MCF 10A (cell line): ENCODE measurements around the gene ZNF518A. TPM values are rescaled to one million over a fixed set of nuclear protein-coding genes. Genes with fewer than 3 reads are reported as not detected.

ENCODE experiments used
- BruUV-seq: library from RNA; stranded (reverse); fragments of 400-500 nt; replicated peaks from 2 replicates; lab custom pipeline; 2021; lab: Mats Ljungman, UMichigan
- CTCF ChIA-PET: fragments of 300-600 bp; sonication (Branson Sonifier 250); formaldehyde crosslinking; extraction: SDS; loops from one replicate; lab custom pipeline; 2021; ENCODE audit warnings: antibody characterized with exemption, inconsistent platforms; lab: Yijun Ruan, JAX
- POLR2A ChIA-PET: fragments of 300-600, 350-650 bp; sonication (Branson Sonifier 250); formaldehyde crosslinking; extraction: SDS; loops from one replicate; lab custom pipeline; 2020; ENCODE audit warnings: antibody characterized with exemption, inconsistent platforms; lab: Yijun Ruan, JAX
- DNase-seq: peaks from one replicate; pipeline ENCODE4 v3.0.0-alpha.2; 2018; ENCODE audit not compliant: unreplicated experiment
- H3K27ac Mint-ChIP-seq: one replicate; pipeline ENCODE4 v1.8.0; 2022; ENCODE audit warnings: mild to moderate bottlenecking, low read depth, mixed read lengths; ENCODE audit not compliant: unreplicated experiment
- H3K27me3 Mint-ChIP-seq: one replicate; pipeline ENCODE4 v1.8.0; 2022; ENCODE audit warnings: mixed read lengths; ENCODE audit not compliant: insufficient read depth, unreplicated experiment
- H3K36me3 Mint-ChIP-seq: one replicate; pipeline ENCODE4 v1.8.0; 2022; ENCODE audit warnings: mild to moderate bottlenecking, moderate library complexity, mixed read lengths; ENCODE audit not compliant: insufficient read depth, unreplicated experiment
- H3K4me1 Mint-ChIP-seq: one replicate; pipeline ENCODE4 v1.8.0; 2022; ENCODE audit warnings: mixed read lengths; ENCODE audit not compliant: insufficient read depth, unreplicated experiment
- H3K4me3 Mint-ChIP-seq: one replicate; pipeline ENCODE4 v1.8.0; 2022; ENCODE audit warnings: mild to moderate bottlenecking, moderate library complexity, mixed read lengths; ENCODE audit not compliant: unreplicated experiment
- H3K9me3 Mint-ChIP-seq: one replicate; pipeline ENCODE4 v1.8.0; 2022; ENCODE audit warnings: mixed read lengths; ENCODE audit not compliant: unreplicated experiment
- CTCF ChIP-seq: fragments of 200-600 bp; IDR thresholded peaks from one replicate; pipeline ENCODE4 v1.8.0; 2022; ENCODE audit warnings: antibody characterized with exemption, mild to moderate bottlenecking; ENCODE audit not compliant: unreplicated experiment
- intact Hi-C: fragments of 100-400 bp; cut with micrococcal nuclease; formaldehyde crosslinking; loops from 2 replicates; pipeline ENCODE4 v1.14.1; 2022
- total RNA-seq: library from RNA; stranded (reverse); gene quantifications from 2 replicates; pipeline ENCODE4 v1.2.3, GENCODE V29; 2022

The ZNF518A gene
- total RNA-seq, 1 experiment from 2014 or later, result 14.7 TPM

- ChIA-PET POLR2A (no interaction called here), CTCF (interaction anchor here (0.5 to 1.6 kb wide), 4 partner anchors 9 to 84 kb away, joined by 3 to 7 read pairs (median 4); no protein-coding TSS in a partner anchor)
- Mint-ChIP-seq H3K27ac (no peak overlapping the region), H3K36me3 (no peaks in the 10 kb centered on the region), H3K9me3 (no peaks in the 10 kb centered on the region), H3K27me3 (no peaks in the 10 kb centered on the region), H3K4me3 (no peak overlapping the region), H3K4me1 (no peaks in the 10 kb centered on the region)
- BruUV-seq, result no TSS peak
- TF ChIP-seq CTCF, result no peak
- no peak for DNase-seq
- intact Hi-C loops, result no loop called here
Observed at GRCh38 chr10:96208271-96208670, 78.2 kb downstream of the ZNF518A start.

- no peaks in the 10 kb centered on the region for H3K36me3 Mint-ChIP-seq
- BruUV-seq, result no TSS peak
- no peak overlapping the region for H3K27ac Mint-ChIP-seq
- no peak overlapping the region for H3K4me3 Mint-ChIP-seq
- ChIA-PET POLR2A (no interaction called here), CTCF (interaction anchor here (0.7 to 1.6 kb wide), 2 partner anchors 20 to 21 kb away, joined by 3 to 5 read pairs; no protein-coding TSS in a partner anchor)
- no peaks in the 10 kb centered on the region for H3K4me1 Mint-ChIP-seq
- DNase-seq, result no peak
- intact Hi-C loops, result no loop called here
- H3K27me3 Mint-ChIP-seq, result no peaks in the 10 kb centered on the region
- TF ChIP-seq CTCF, result no peak
- H3K9me3 Mint-ChIP-seq, result no peaks in the 10 kb centered on the region
Observed at GRCh38 chr10:96208946-96209345, 78.8 kb downstream of the ZNF518A start.

GRCh38 chr10:96211764-96212163, 81.7 kb downstream of the ZNF518A start:
- H3K4me3 Mint-ChIP-seq, result no peak overlapping the region
- no peak for TF ChIP-seq CTCF
- no peaks in the 10 kb centered on the region for H3K4me1 Mint-ChIP-seq
- H3K27ac Mint-ChIP-seq, result no peak overlapping the region
- BruUV-seq, result no TSS peak
- intact Hi-C loops, result no loop called here
- peaks cover 6% of the 10 kb centered on the region for H3K36me3 Mint-ChIP-seq
- CTCF ChIA-PET, result no interaction called here
- H3K27me3 Mint-ChIP-seq, result no peaks in the 10 kb centered on the region
- H3K9me3 Mint-ChIP-seq, result no peaks in the 10 kb centered on the region
- POLR2A ChIA-PET, result no interaction called here
- no peak for DNase-seq

GRCh38 chr10:96212911-96213310, 82.8 kb downstream of the ZNF518A start:
- no peak overlapping the region for H3K4me3 Mint-ChIP-seq
- H3K27ac Mint-ChIP-seq, result no peak overlapping the region
- no peaks in the 10 kb centered on the region for H3K27me3 Mint-ChIP-seq
- ChIA-PET CTCF (interaction anchor here (0.5 to 1.6 kb wide), 6 partner anchors 17 to 429 kb away, joined by 3 to 6 read pairs (median 3); no protein-coding TSS in a partner anchor), POLR2A (no interaction called here)
- TF ChIP-seq CTCF, result no peak
- H3K36me3 Mint-ChIP-seq, result peaks cover 6% of the 10 kb centered on the region
- no peaks in the 10 kb centered on the region for H3K4me1 Mint-ChIP-seq
- DNase-seq, result no peak
- intact Hi-C loops, result no loop called here
- no TSS peak for BruUV-seq
- H3K9me3 Mint-ChIP-seq, result no peaks in the 10 kb centered on the region

Other genes starting within 250 kb of the ZNF518A start
- gene CC2D2B, start 222.3 kb upstream of the ZNF518A start, total RNA-seq, result not detected in 2 replicates
- gene CCNJ, start 86.7 kb upstream of the ZNF518A start, total RNA-seq, result 9.3 and 10.8 TPM in 2 replicates
- gene BLNK, start 141.3 kb downstream of the ZNF518A start, total RNA-seq, result 1.0 and 1.1 TPM in 2 replicates
- gene DNTT, start 174.1 kb downstream of the ZNF518A start, total RNA-seq, result not detected in 2 replicates
- gene OPALIN, start 228.7 kb downstream of the ZNF518A start, total RNA-seq, result not detected in 2 replicates